SK-N-SH (cell line): ENCODE results near the gene FASTK. TPM values are rescaled to one million over a fixed set of nuclear protein-coding genes. Genes with fewer than 3 reads are reported as not detected.

Experiments
- CTCF ChIA-PET: fragments of 300-600, 350-600 bp; formaldehyde crosslinking; extraction: SDS; loops from one replicate; lab custom pipeline; 2021; lab: Yijun Ruan, JAX
- POLR2A ChIA-PET: fragments of 350-600 bp; sonication (Branson Sonifier 250); formaldehyde crosslinking; extraction: SDS; loops from one replicate; lab custom pipeline; 2020; ENCODE audit warnings: antibody characterized with exemption, inconsistent platforms; lab: Yijun Ruan, JAX
- DNase-seq: peaks from one replicate; pipeline ENCODE4 v3.0.0; 2012
- H2AFZ ChIP-seq: fragments of 200-600 bp; sonication (generic); 2 replicates; pipeline ENCODE4 v1.8.1; 2016; ENCODE audit warnings: antibody characterized with exemption, mild to moderate bottlenecking, low read depth
- H3F3A ChIP-seq: fragments of 200-600 bp; sonication (generic); replicated peaks from 2 replicates; pipeline ENCODE3; 2016; ENCODE audit warnings: antibody characterized with exemption, mild to moderate bottlenecking; ENCODE audit not compliant: insufficient read depth
- H3K27ac ChIP-seq, 2 experiments: fragments of 200-500 bp in 1 of 2; fragments of 200-600 bp in 1 of 2; sonication (Bioruptor generic) in 1 of 2; sonication (generic), shearing (Covaris generic) in 1 of 2; 2 replicates each; pipeline versions ENCODE4 v1.5.1 to v1.6.1; 2014 to 2016; ENCODE audit warnings: low read depth in 2 of 2, inconsistent platforms in 1 of 2, low read length in 1 of 2, mild to moderate bottlenecking in 1 of 2, mixed read lengths in 1 of 2
- H3K27me3 ChIP-seq: fragments of 200-600 bp; sonication (generic), shearing (Covaris generic); 2 replicates; pipeline ENCODE4 v1.6.1; 2016; ENCODE audit warnings: mixed run types; ENCODE audit not compliant: insufficient read depth
- H3K36me3 ChIP-seq, 2 experiments: fragments of 200-500 bp in 1 of 2; fragments of 200-600 bp in 1 of 2; sonication (Bioruptor generic) in 1 of 2; sonication (generic) in 1 of 2; replicated peaks in 1 of 2; 2 replicates each; pipeline versions ENCODE3 to v1.5.1; 2014 to 2016; ENCODE audit warnings: low read length in 1 of 2, mild to moderate bottlenecking in 1 of 2; ENCODE audit not compliant: insufficient read depth in 2 of 2, control insufficient read depth in 1 of 2
- H3K4me1 ChIP-seq, 2 experiments: fragments of 200-500 bp in 1 of 2; fragments of 200-600 bp in 1 of 2; sonication (Bioruptor generic) in 1 of 2; sonication (generic), shearing (Covaris generic) in 1 of 2; 2 replicates each; pipeline versions ENCODE4 v1.5.1 to v1.6.1; 2014 to 2016; ENCODE audit warnings: low read depth in 1 of 2, low read length in 1 of 2, mixed run types in 1 of 2; ENCODE audit not compliant: insufficient read depth in 2 of 2, control insufficient read depth in 1 of 2
- H3K4me2 ChIP-seq: fragments of 200-600 bp; sonication (generic), shearing (Covaris generic); 2 replicates; pipeline ENCODE4 v1.6.1; 2017; ENCODE audit warnings: mixed run types
- H3K4me3 ChIP-seq, 2 experiments: fragments of 200-500 bp in 1 of 2; fragments of 200-600 bp in 1 of 2; sonication (Bioruptor generic) in 1 of 2; sonication (generic), shearing (Covaris generic) in 1 of 2; 2 replicates each; pipeline versions ENCODE4 v1.5.1 to v1.8.1; 2014 to 2016; ENCODE audit warnings: low read depth in 2 of 2, inconsistent platforms in 1 of 2, low read length in 1 of 2, mild to moderate bottlenecking in 1 of 2, mixed read lengths in 1 of 2, moderate library complexity in 1 of 2
- H3K79me2 ChIP-seq: fragments of 200-600 bp; sonication (generic); 2 replicates; pipeline ENCODE4 v1.8.1; 2017; ENCODE audit warnings: mild to moderate bottlenecking; ENCODE audit not compliant: insufficient read depth
- H3K9ac ChIP-seq: fragments of 200-600 bp; sonication (generic); 2 replicates; pipeline ENCODE4 v1.6.1; 2017; ENCODE audit warnings: mixed run types
- H3K9me2 ChIP-seq: fragments of 200-600 bp; sonication (generic); 2 replicates; pipeline ENCODE4 v1.6.1; 2017; ENCODE audit warnings: mixed run types
- H3K9me3 ChIP-seq: fragments of 200-600 bp; sonication (generic); 2 replicates; pipeline ENCODE4 v1.6.1; 2017; ENCODE audit warnings: mixed run types, mild to moderate bottlenecking, moderate library complexity
- H4K20me1 ChIP-seq: fragments of 200-600 bp; sonication (generic); 2 replicates; pipeline ENCODE4 v1.6.1; 2017; ENCODE audit warnings: mild to moderate bottlenecking, mixed run types; ENCODE audit not compliant: insufficient read depth
- EP300 ChIP-seq, 2 experiments: IDR thresholded peaks; 2 replicates each; pipeline versions ENCODE4 v1.4.0 to v1.6.1; 2012; ENCODE audit warnings: borderline replicate concordance in 1 of 2, low read depth in 1 of 2, low read length in 1 of 2
- EZH2phosphoT487 ChIP-seq: fragments of 200-600 bp; sonication (generic); IDR thresholded peaks from 2 replicates; pipeline ENCODE4 v1.6.1; 2017; ENCODE audit warnings: low read depth, mixed run types, mild to moderate bottlenecking, antibody characterized with exemption, moderate library complexity, borderline replicate concordance
- GATA2 ChIP-seq: sonication (generic); formaldehyde crosslinking; IDR thresholded peaks from 2 replicates; pipeline ENCODE4 v1.5.0; 2020; ENCODE audit warnings: mild to moderate bottlenecking, missing genetic modification reagents
- JUND ChIP-seq: IDR thresholded peaks from 2 replicates; pipeline ENCODE4 v1.4.0; 2012
- MAX ChIP-seq: IDR thresholded peaks from 2 replicates; pipeline ENCODE4 v1.4.0; 2012; ENCODE audit warnings: low read depth
- MXI1 ChIP-seq: IDR thresholded peaks from 2 replicates; pipeline ENCODE4 v1.6.1; 2012; ENCODE audit warnings: mild to moderate bottlenecking, low read depth, low read length, improper control_type of control experiment
- NFIC ChIP-seq: IDR thresholded peaks from 2 replicates; pipeline ENCODE4 v1.4.0; 2012; ENCODE audit warnings: borderline replicate concordance
- PBX3 ChIP-seq: IDR thresholded peaks from 2 replicates; pipeline ENCODE4; 2012
- RCOR1 ChIP-seq: fragments of 150-350 bp; IDR thresholded peaks from 2 replicates; pipeline ENCODE4 v1.6.1; 2017; ENCODE audit warnings: antibody characterized with exemption, low read length
- RFX5 ChIP-seq: IDR thresholded peaks from 2 replicates; pipeline ENCODE4 v1.6.1; 2012; ENCODE audit warnings: mild to moderate bottlenecking, improper control_type of control experiment, low read length
- RXRA ChIP-seq: IDR thresholded peaks from 2 replicates; pipeline ENCODE4 v1.4.0; 2012; ENCODE audit warnings: low read depth, mild to moderate bottlenecking, borderline replicate concordance
- TAF1 ChIP-seq: IDR thresholded peaks from 2 replicates; pipeline ENCODE4 v1.6.1; 2012; ENCODE audit warnings: low read depth, mild to moderate bottlenecking, low read length, moderate library complexity, borderline replicate concordance
- USF1 ChIP-seq: IDR thresholded peaks from 2 replicates; pipeline ENCODE4 v1.4.0; 2012; ENCODE audit warnings: low read depth, borderline replicate concordance
- USF2 ChIP-seq: fragments of 150-350 bp; IDR thresholded peaks from 2 replicates; pipeline ENCODE4 v1.6.1; 2017; ENCODE audit warnings: antibody characterized with exemption, low read length, low read depth, borderline replicate concordance
- YY1 ChIP-seq: IDR thresholded peaks from 2 replicates; pipeline ENCODE4 v1.4.0; 2012; ENCODE audit warnings: low read depth, mild to moderate bottlenecking
- ZBTB33 ChIP-seq: IDR thresholded peaks from 2 replicates; pipeline ENCODE4 v1.4.0; 2012; ENCODE audit warnings: low read depth, borderline replicate concordance
- WGBS: methylation state at CpG from one replicate; pipeline ENCODE4 v1.1.6; 2017; ENCODE audit warnings: low lambda C conversion rate; 5-methylcytosine and 5-hydroxymethylcytosine counted together
- polyA plus RNA-seq, 3 experiments: library from polyadenylated mRNA; depleted of rRNA; stranded (reverse); fragments of >200 nt; gene quantifications; 2 replicates each; pipeline ENCODE4 v1.2.3, GENCODE V29; 2012

FASTK gene
- polyA plus RNA-seq, 1 of the 3 experiments (the other 2 are of a cell fraction): 125 TPM

- Histone ChIP-seq H3K79me2 (peaks cover 48% of the 10 kb centered on the region), H3K27ac (peak overlapping the region in 1 of 2 experiments; percentile 8; a peak in 1 of 4 replicates), H3K9me2 (no peaks in the 10 kb centered on the region), H3K27me3 (no peaks in the 10 kb centered on the region), H3K9ac (no peak overlapping the region), H3K4me2 (peak overlapping the region; percentile 98), H3K4me1 (peaks cover 25 to 35% of the 10 kb centered on the region in 2 experiments), H3K36me3 (peaks cover 18 to 67% of the 10 kb centered on the region in 2 experiments), H3K4me3 (no peak overlapping the region), H4K20me1 (no peaks in the 10 kb centered on the region; the same call in 1 of the 2 replicates), H2AFZ (no peak overlapping the region), H3K9me3 (no peaks in the 10 kb centered on the region), H3F3A (peaks cover 31% of the 10 kb centered on the region)
- POLR2A ChIA-PET: interaction anchor here (1.1 kb wide), 1 partner anchor 9 kb away, joined by 3 read pairs; no protein-coding TSS in a partner anchor
- CTCF ChIA-PET: interaction anchor here (1.2 to 21.3 kb wide), 6 partner anchors 9 to 50 kb away, joined by 3 to 474 read pairs (median 13); partner anchors contain the start of genes ABCB8, CDK5 and SLC4A2
- TF ChIP-seq EP300 (IDR thresholded peaks at IDR 0.05; ENCODE audit: borderline replicate concordance in 1 of 2, low read depth in 1 of 2, low read length in 1 of 2) (no peak), EZH2phosphoT487 (no peak), GATA2 (no peak), NFIC (no peak), MAX (no peak), TAF1 (no peak), MXI1 (no peak), PBX3 (no peak), JUND (no peak), RXRA (no peak), USF1 (no peak)
- WGBS: 82% methylated on average over 20 of the region's 22 CpGs
- DNase-seq: no peak
Observed at GRCh38 chr7:151078233-151079040, 2.2 kb downstream of the FASTK start.

- Histone ChIP-seq H2AFZ (no peak overlapping the region), H3F3A (peaks cover 36% of the 10 kb centered on the region), H3K36me3 (peaks cover 25 to 70% of the 10 kb centered on the region in 2 experiments), H3K4me1 (peaks cover 25 to 35% of the 10 kb centered on the region in 2 experiments), H3K27me3 (no peaks in the 10 kb centered on the region), H3K4me3 (no peak overlapping the region), H4K20me1 (no peaks in the 10 kb centered on the region; the same call in 1 of the 2 replicates), H3K79me2 (peaks cover 44% of the 10 kb centered on the region), H3K9me3 (no peaks in the 10 kb centered on the region), H3K4me2 (no peak overlapping the region), H3K9ac (no peak overlapping the region), H3K9me2 (no peaks in the 10 kb centered on the region), H3K27ac (peak overlapping the region in 1 of 2 experiments; percentile 8; a peak in 1 of 4 replicates)
- no peak for DNase-seq
- ChIA-PET POLR2A (interaction anchor here (1.1 kb wide), 1 partner anchor 9 kb away, joined by 3 read pairs; no protein-coding TSS in a partner anchor), CTCF (interaction anchor here (1.1 to 21.3 kb wide), 9 partner anchors 9 to 656 kb away, joined by 3 to 474 read pairs (median 9); partner anchors contain the start of genes ABCB8, CDK5 and SLC4A2)
- WGBS: 88% methylated on average over 10 of the region's 10 CpGs
- TF ChIP-seq RXRA (no peak), YY1 (no peak), RCOR1 (no peak), USF1 (no peak), ZBTB33 (no peak), USF2 (no peak), GATA2 (no peak), RFX5 (no peak)
Observed at GRCh38 chr7:151077705-151078232, 2.8 kb downstream of the FASTK start.
